ENCODE results near the gene IPCEF1.

The IPCEF1 gene

GRCh38 chr6:154301086-154301625, 55.4 kb downstream of the IPCEF1 start:
- Histone ChIP-seq H3K4me3 (IDR thresholded peaks at IDR 0.05; ENCODE audit: insufficient read depth, low read depth, low read length) (no peak overlapping the region), H4K20me1 (ENCODE audit: insufficient read depth) (no peaks in the 10 kb centered on the region), H2AFZ (ENCODE audit: low read depth) (no peak overlapping the region), H3K27ac (peak overlapping the region; percentile 69; the same call in 1 of the 2 replicates), H3K36me3 (ENCODE audit: insufficient read depth) (no peaks in the 10 kb centered on the region), H3K9ac (no peak overlapping the region), H3K4me2 (peak overlapping the region; percentile 23; the same call in 1 of the 2 replicates), H3K4me1 (ENCODE audit: low read depth, poor library complexity, severe bottlenecking) (peaks cover 67% of the 10 kb centered on the region), H3K79me2 (ENCODE audit: insufficient read depth, low read depth) (no peaks in the 10 kb centered on the region), H3K27me3 (ENCODE audit: insufficient read depth, low read depth) (no peaks in the 10 kb centered on the region)
- TF ChIP-seq, protein P1, sequence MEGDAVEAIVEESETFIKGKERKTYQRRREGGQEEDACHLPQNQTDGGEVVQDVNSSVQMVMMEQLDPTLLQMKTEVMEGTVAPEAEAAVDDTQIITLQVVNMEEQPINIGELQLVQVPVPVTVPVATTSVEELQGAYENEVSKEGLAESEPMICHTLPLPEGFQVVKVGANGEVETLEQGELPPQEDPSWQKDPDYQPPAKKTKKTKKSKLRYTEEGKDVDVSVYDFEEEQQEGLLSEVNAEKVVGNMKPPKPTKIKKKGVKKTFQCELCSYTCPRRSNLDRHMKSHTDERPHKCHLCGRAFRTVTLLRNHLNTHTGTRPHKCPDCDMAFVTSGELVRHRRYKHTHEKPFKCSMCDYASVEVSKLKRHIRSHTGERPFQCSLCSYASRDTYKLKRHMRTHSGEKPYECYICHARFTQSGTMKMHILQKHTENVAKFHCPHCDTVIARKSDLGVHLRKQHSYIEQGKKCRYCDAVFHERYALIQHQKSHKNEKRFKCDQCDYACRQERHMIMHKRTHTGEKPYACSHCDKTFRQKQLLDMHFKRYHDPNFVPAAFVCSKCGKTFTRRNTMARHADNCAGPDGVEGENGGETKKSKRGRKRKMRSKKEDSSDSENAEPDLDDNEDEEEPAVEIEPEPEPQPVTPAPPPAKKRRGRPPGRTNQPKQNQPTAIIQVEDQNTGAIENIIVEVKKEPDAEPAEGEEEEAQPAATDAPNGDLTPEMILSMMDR (conservative IDR thresholded peaks at IDR 0.05; ENCODE audit: low read depth, low read length) = no peak

GRCh38 chr6:154298297-154298696, 58.3 kb downstream of the IPCEF1 start:
- no peaks in the 10 kb centered on the region for H4K20me1 ChIP-seq (ENCODE audit: insufficient read depth)
- no peaks in the 10 kb centered on the region for H3K27me3 ChIP-seq (ENCODE audit: insufficient read depth, low read depth)

GRCh38 chr6:154297721-154298120, 58.9 kb downstream of the IPCEF1 start:
- H4K20me1 ChIP-seq (ENCODE audit: insufficient read depth) = no peaks in the 10 kb centered on the region
- H3K27me3 ChIP-seq (ENCODE audit: insufficient read depth, low read depth) = no peaks in the 10 kb centered on the region
- H3K27ac ChIP-seq = peak overlapping the region; percentile 43; the same call in 1 of the 2 replicates
- no peaks in the 10 kb centered on the region for H3K36me3 ChIP-seq (ENCODE audit: insufficient read depth)
- peak overlapping the region; percentile 64 for H3K4me2 ChIP-seq
- TF ChIP-seq, protein P1 (conservative IDR thresholded peaks at IDR 0.05; ENCODE audit: low read depth, low read length) = no peak
- H3K9ac ChIP-seq = no peak overlapping the region
- peak overlapping the region; percentile 41; the same call in 1 of the 2 replicates for H2AFZ ChIP-seq (ENCODE audit: low read depth)
- H3K4me3 ChIP-seq (IDR thresholded peaks at IDR 0.05; ENCODE audit: insufficient read depth, low read depth, low read length) = no peak overlapping the region
- no peaks in the 10 kb centered on the region for H3K79me2 ChIP-seq (ENCODE audit: insufficient read depth, low read depth)
- H3K4me1 ChIP-seq (ENCODE audit: low read depth, poor library complexity, severe bottlenecking) = peaks cover 41% of the 10 kb centered on the region

More at GRCh38 chr6:154298297-154298696, 58.3 kb downstream of the IPCEF1 start:
- H3K4me2 ChIP-seq = peak overlapping the region; percentile 64
- H3K9ac ChIP-seq = no peak overlapping the region
- H3K79me2 ChIP-seq (ENCODE audit: insufficient read depth, low read depth) = no peaks in the 10 kb centered on the region
- TF ChIP-seq, protein P1 (conservative IDR thresholded peaks at IDR 0.05; ENCODE audit: low read depth, low read length) = no peak
- no peaks in the 10 kb centered on the region for H3K36me3 ChIP-seq (ENCODE audit: insufficient read depth)
- peaks cover 46% of the 10 kb centered on the region for H3K4me1 ChIP-seq (ENCODE audit: low read depth, poor library complexity, severe bottlenecking)
- peak overlapping the region; percentile 43; the same call in 1 of the 2 replicates for H3K27ac ChIP-seq
- 0 out of 2 replicates have a peak overlapping the region, but pooled peaks have one; percentile 41 for H2AFZ ChIP-seq (ENCODE audit: low read depth)
- H3K4me3 ChIP-seq (IDR thresholded peaks at IDR 0.05; ENCODE audit: insufficient read depth, low read depth, low read length) = no peak overlapping the region

DNA sequence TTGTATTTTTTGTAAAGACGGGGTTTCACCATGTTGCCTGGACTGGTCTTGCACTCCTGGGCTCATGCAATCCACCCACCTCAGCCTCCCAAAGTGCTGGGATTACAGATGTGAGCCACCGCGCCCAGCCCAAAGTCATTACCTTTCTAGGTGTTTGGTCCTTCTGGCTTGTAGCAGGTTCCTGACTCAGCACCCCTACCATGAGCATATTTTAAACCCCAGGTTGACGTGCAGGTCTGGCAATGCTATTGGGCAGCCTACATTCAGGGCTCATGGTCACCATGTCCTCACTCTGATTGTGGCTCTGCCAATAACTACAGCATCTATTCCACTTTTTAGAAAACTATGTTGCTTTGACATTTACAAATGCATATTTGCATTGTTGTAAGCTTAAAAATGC, 59.4 kb downstream of the IPCEF1 start:
- Histone ChIP-seq H3K36me3 (ENCODE audit: insufficient read depth) (no peaks in the 10 kb centered on the region), H2AFZ (ENCODE audit: low read depth) (0 out of 2 replicates have a peak overlapping the region, but pooled peaks have one; percentile 41), H4K20me1 (ENCODE audit: insufficient read depth) (no peaks in the 10 kb centered on the region), H3K79me2 (ENCODE audit: insufficient read depth, low read depth) (no peaks in the 10 kb centered on the region), H3K27me3 (ENCODE audit: insufficient read depth, low read depth) (no peaks in the 10 kb centered on the region), H3K4me1 (ENCODE audit: low read depth, poor library complexity, severe bottlenecking) (peaks cover 35% of the 10 kb centered on the region), H3K27ac (no peak overlapping the region), H3K9ac (no peak overlapping the region), H3K4me3 (IDR thresholded peaks at IDR 0.05; ENCODE audit: insufficient read depth, low read depth, low read length) (no peak overlapping the region), H3K4me2 (peak overlapping the region; percentile 64; the same call in 1 of the 2 replicates)
- TF ChIP-seq, protein P1 (conservative IDR thresholded peaks at IDR 0.05; ENCODE audit: low read depth, low read length) = no peak

Data from KMS-11 (cell line).